Neutrophil (primary cell): Measurements from ENCODE around the gene CKLF.

Source experiments
- H3K27ac ChIP-seq: fragments of 200-600 bp; sonication (generic); 2 replicates; pipeline ENCODE4 v1.5.1; 2016; ENCODE audit warnings: mild to moderate bottlenecking, moderate library complexity
- H3K27me3 ChIP-seq: fragments of 200-600 bp; sonication (generic); 2 replicates; pipeline ENCODE4 v1.6.0; 2016; ENCODE audit warnings: mild to moderate bottlenecking
- H3K36me3 ChIP-seq: fragments of 200-600 bp; sonication (generic); 2 replicates; pipeline ENCODE4 v1.5.1; 2017
- H3K4me1 ChIP-seq, 2 experiments: fragments of 200-600 bp in 1 of 2; sonication (generic) in 1 of 2; 1 replicate in 1 of 2; 2 replicates in 1 of 2; pipeline versions ENCODE4 v1.5.1 to v1.6.1; 2013 to 2016; ENCODE audit warnings: low read depth in 1 of 2, low read length in 1 of 2, mild to moderate bottlenecking in 1 of 2, moderate library complexity in 1 of 2; ENCODE audit not compliant: control insufficient read depth in 1 of 2, insufficient read depth in 1 of 2
- H3K4me3 ChIP-seq, 2 experiments: fragments of 200-600 bp in 1 of 2; sonication (generic) in 1 of 2; 1 replicate in 1 of 2; 2 replicates in 1 of 2; pipeline ENCODE4 v1.5.1; 2013 to 2016; ENCODE audit warnings: low read depth in 1 of 2, low read length in 1 of 2, mild to moderate bottlenecking in 1 of 2, moderate library complexity in 1 of 2
- H3K9me3 ChIP-seq: fragments of 200-600 bp; sonication (generic); 2 replicates; pipeline ENCODE4 v1.5.1; 2016
- CTCF ChIP-seq: fragments of 200-600 bp; sonication (generic); IDR thresholded peaks from 2 replicates; pipeline ENCODE4 v1.5.1; 2016; ENCODE audit warnings: antibody characterized with exemption

Gene CKLF

DNA sequence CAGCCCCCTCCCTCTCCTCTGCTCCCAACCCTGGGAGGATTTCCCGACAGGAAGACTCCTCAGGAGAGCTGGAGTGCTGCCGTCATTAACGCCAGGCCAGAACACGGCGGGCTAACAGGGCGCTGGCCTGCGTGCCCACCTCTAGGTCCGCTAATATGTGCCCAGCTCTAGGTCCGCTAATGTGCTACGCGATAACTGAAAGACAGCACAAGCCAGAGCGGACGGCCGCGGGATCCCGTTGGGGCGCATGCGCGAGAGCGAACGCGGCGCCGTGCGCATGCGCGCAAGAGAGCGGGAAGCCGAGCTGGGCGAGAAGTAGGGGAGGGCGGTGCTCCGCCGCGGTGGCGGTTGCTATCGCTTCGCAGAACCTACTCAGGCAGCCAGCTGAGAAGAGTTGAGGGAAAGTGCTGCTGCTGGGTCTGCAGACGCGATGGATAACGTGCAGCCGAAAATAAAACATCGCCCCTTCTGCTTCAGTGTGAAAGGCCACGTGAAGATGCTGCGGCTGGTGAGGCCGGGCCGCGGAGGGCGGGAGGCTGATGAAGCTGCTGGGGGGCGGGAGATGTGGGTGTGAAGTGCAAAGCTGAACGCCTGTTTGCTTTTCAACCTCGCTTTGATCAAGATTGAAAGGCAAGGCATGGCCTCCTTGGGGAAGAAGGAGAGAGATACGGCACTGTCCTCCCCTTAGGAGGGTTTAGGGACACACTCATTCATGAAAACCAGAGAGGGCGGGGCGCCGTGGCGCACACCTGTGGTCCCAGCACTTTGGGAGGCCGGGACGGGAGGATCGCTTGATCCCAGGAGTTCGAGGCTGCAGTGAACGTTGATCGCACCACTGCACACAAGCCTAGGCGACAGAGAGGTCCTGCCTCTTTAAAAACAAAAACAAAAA lies at the start of gene CKLF:
TSS of gene CKLF (plus strand) at position 291 of the 892 bp plus-strand sequence. CDS start at position 431, 140 bp downstream.
- Histone ChIP-seq H3K9me3 (no peaks in the 10 kb centered on the region), H3K36me3 (peaks cover 28% of the 10 kb centered on the region), H3K27me3 (no peaks in the 10 kb centered on the region), H3K27ac (peak within 1 kb of the TSS; percentile 98), H3K4me3 (peak within 1 kb of the TSS; percentile 95 to 99), H3K4me1 (peaks cover 88 to 98% of the 10 kb centered on the region in 2 experiments)
- TF ChIP-seq CTCF, result peak; percentile 57

DNA sequence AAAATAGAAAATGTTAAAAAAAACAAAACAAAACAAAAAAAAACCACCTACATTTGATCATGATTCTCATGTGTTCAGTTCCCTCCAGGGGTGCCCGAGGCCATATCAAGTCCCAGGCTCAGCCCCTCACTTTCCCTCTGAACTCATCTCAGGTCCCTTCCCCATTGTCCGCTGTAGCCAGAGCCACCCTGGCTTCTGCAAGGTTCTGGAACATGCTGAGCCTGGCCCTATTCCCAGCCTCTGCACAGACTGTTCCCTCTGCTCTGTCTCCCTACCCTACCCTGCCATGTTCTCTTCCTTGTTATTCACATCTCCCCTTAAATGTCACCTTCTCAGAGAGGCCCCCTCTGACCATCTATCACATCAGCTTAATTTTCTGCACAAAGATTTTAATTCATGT lies 49.3 kb upstream of the CKLF start:
- H3K4me3 ChIP-seq, result no peak overlapping the region
- no peaks in the 10 kb centered on the region for H3K27me3 ChIP-seq
- no peak for TF ChIP-seq CTCF
- no peaks in the 10 kb centered on the region for H3K9me3 ChIP-seq
- no peak overlapping the region for H3K27ac ChIP-seq
- H3K4me1 ChIP-seq, result peaks cover 7 to 15% of the 10 kb centered on the region in 2 experiments
- no peaks in the 10 kb centered on the region for H3K36me3 ChIP-seq

DNA sequence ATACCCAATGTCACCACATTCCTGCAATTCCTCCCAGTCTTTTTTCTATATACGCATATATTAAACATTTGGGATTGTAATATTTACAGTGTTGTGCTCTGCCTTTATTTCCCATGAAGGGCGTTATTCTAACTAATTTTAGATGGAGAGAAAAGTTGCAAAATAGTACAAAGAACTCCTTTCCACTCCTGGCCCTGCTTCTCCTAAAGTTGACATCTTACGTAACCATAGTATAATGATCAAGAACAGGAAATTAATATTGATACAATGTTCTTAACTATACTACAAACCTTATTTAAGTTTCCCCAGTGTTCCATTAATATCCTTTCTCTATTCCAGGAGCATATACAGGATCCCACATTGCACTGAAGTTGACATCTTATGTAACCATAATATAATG lies 48.8 kb upstream of the CKLF start:
- H3K9me3 ChIP-seq, result no peaks in the 10 kb centered on the region
- no peaks in the 10 kb centered on the region for H3K27me3 ChIP-seq
- no peak overlapping the region for H3K27ac ChIP-seq
- no peak for TF ChIP-seq CTCF
- no peak overlapping the region for H3K4me3 ChIP-seq
- H3K4me1 ChIP-seq, result peaks cover 7 to 15% of the 10 kb centered on the region in 2 experiments
- peaks cover 5% of the 10 kb centered on the region for H3K36me3 ChIP-seq

GRCh38 chr16:66507731-66508239 lies 44.6 kb upstream of the CKLF start:
- H3K4me1 ChIP-seq, result peaks cover 11 to 16% of the 10 kb centered on the region in 2 experiments
- H3K9me3 ChIP-seq, result no peaks in the 10 kb centered on the region
- no peak overlapping the region for H3K27ac ChIP-seq
- no peak for TF ChIP-seq CTCF
- H3K27me3 ChIP-seq, result no peaks in the 10 kb centered on the region
- no peak overlapping the region for H3K4me3 ChIP-seq
- peaks cover 15% of the 10 kb centered on the region for H3K36me3 ChIP-seq

DNA sequence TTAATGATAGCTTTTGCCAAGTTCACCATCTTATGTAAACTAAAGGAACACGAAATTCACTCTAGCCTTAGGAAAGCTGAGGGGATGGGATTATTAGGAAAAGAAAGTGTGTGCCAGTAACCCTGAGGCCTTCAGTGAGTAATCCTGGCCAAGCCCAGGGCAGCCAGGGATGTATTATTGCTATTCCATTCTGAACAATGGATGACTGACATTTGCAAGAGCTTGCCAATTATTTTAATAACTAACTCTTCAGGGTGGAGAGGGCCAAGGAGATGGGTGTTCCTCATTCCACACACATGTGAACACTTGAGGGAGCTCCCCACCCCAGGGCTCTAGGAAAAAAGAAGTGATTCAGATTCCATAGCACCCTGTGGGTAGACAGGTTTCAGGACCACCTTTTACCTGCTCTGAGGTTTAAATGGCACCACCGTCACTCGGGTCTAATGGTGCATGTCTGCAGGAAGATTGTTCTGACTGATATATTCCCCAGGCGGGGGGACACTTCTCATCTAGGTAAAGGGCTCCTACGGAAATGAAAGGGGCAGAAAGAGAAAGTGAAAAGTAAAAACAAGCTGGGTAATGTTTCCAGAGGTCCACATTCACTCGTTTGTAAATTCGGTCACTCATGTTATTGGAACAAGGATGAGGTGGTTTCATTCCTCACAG lies 44.0 kb upstream of the CKLF start:
- Histone ChIP-seq H3K4me1 (peaks cover 17 to 22% of the 10 kb centered on the region in 2 experiments), H3K9me3 (no peaks in the 10 kb centered on the region), H3K4me3 (no peak overlapping the region), H3K27me3 (no peaks in the 10 kb centered on the region), H3K27ac (peak overlapping the region; percentile 6), H3K36me3 (peaks cover 15% of the 10 kb centered on the region)
- TF ChIP-seq CTCF, result no peak
